ENCODE measurements around the gene NEK4.
A peak's percentile ranks its signal among the peaks of the same experiment; 100 is the strongest.

The NEK4 gene

GRCh38 chr3:52770496-52771333 lies at the start of gene NEK4:
Gene NEK4, minus strand, starts transcription at chr3:52770940. Its CDS starts 194 bp downstream, at chr3:52770746.
- DNase-seq (ENCODE audit: low read depth): peak; percentile 81

- no peak for DNase-seq (ENCODE audit: low read depth)
These were observed 49.2 kb upstream of the NEK4 start for GRCh38 chr3:52819936-52820335.

- no peak for DNase-seq (ENCODE audit: low read depth)
These were observed 47.1 kb upstream of the NEK4 start for GRCh38 chr3:52817860-52818259.

- no peak for DNase-seq (ENCODE audit: low read depth)
These were observed 46.5 kb upstream of the NEK4 start for GRCh38 chr3:52817221-52817620.

GRCh38 chr3:52816654-52817053 lies 45.9 kb upstream of the NEK4 start:
- no peak for DNase-seq (ENCODE audit: low read depth)

GRCh38 chr3:52816199-52816598 lies 45.5 kb upstream of the NEK4 start:
- no peak for DNase-seq (ENCODE audit: low read depth)

- DNase-seq (ENCODE audit: low read depth): no peak
These were observed 43.1 kb upstream of the NEK4 start for GRCh38 chr3:52813810-52814209.

- DNase-seq (ENCODE audit: low read depth): no peak
These were observed 40.8 kb upstream of the NEK4 start for GRCh38 chr3:52811452-52812011.

GRCh38 chr3:52810923-52811322 lies 40.2 kb upstream of the NEK4 start:
- DNase-seq (ENCODE audit: low read depth): no peak

GRCh38 chr3:52809662-52810377 lies 39.1 kb upstream of the NEK4 start:
- DNase-seq (ENCODE audit: low read depth): no peak

- DNase-seq (ENCODE audit: low read depth): no peak
These were observed 38.4 kb upstream of the NEK4 start for GRCh38 chr3:52809149-52809548.

- DNase-seq (ENCODE audit: low read depth): no peak
These were observed 34.7 kb upstream of the NEK4 start for GRCh38 chr3:52805270-52806039.

- no peak for DNase-seq (ENCODE audit: low read depth)
These were observed 31.1 kb upstream of the NEK4 start for GRCh38 chr3:52801839-52802238.

GRCh38 chr3:52800079-52800478 lies 29.3 kb upstream of the NEK4 start:
- no peak for DNase-seq (ENCODE audit: low read depth)

GRCh38 chr3:52798978-52799476 lies 28.3 kb upstream of the NEK4 start:
- no peak for DNase-seq (ENCODE audit: low read depth)

GRCh38 chr3:52798376-52798977 lies 27.7 kb upstream of the NEK4 start:
- no peak for DNase-seq (ENCODE audit: low read depth)

- no peak for DNase-seq (ENCODE audit: low read depth)
These were observed 25.7 kb upstream of the NEK4 start for GRCh38 chr3:52796411-52796810.

- DNase-seq (ENCODE audit: low read depth): no peak
These were observed 24.7 kb upstream of the NEK4 start for GRCh38 chr3:52795298-52795900.

- DNase-seq (ENCODE audit: low read depth): no peak
These were observed 23.9 kb upstream of the NEK4 start, which contains the start of gene ITIH3 for GRCh38 chr3:52794612-52795099. Gene ITIH3, plus strand, starts transcription at chr3:52794796. Its CDS starts 8 bp downstream, at chr3:52794804.

- DNase-seq (ENCODE audit: low read depth): no peak
These were observed 23.2 kb upstream of the NEK4 start for GRCh38 chr3:52793702-52794611.

Data from stromal cell of bone marrow (primary cell).